HG03354 (cell line): Measurements from ENCODE around the gene RAB44.
"Not testable (repeated sequence)": the region's sequence is repeated elsewhere in the genome, so short reads cannot be mapped to it uniquely, and the experiment has no call there.

Experiments used
- ATAC-seq: cut with Tn5 transposase; IDR thresholded peaks from one replicate; pipeline ENCODE4 v1.9.1; 2021; ENCODE audit warnings: mild to moderate bottlenecking; ENCODE audit not compliant: unreplicated experiment, poor library complexity, severe bottlenecking

The RAB44 gene

GRCh38 chr6:36703081-36703606 is 5.5 kb downstream of the RAB44 start:
- ATAC-seq = no peak

- ATAC-seq = no peak
Observed at GRCh38 chr6:36703982-36704381, 6.4 kb downstream of the RAB44 start.

- not testable (repeated sequence) for ATAC-seq
Observed at GRCh38 chr6:36704961-36705577, 7.4 kb downstream of the RAB44 start.

GRCh38 chr6:36706339-36706738 is 8.7 kb downstream of the RAB44 start:
- ATAC-seq = no peak

GRCh38 chr6:36712816-36713215 is 15.2 kb downstream of the RAB44 start:
- no peak for ATAC-seq

- no peak for ATAC-seq
Observed at GRCh38 chr6:36713846-36714245, 16.2 kb downstream of the RAB44 start.

GRCh38 chr6:36714511-36714910 is 16.9 kb downstream of the RAB44 start:
- no peak for ATAC-seq

- ATAC-seq = no peak
Observed at GRCh38 chr6:36715469-36715868, 17.8 kb downstream of the RAB44 start.

GRCh38 chr6:36716476-36717093 is 19.0 kb downstream of the RAB44 start:
- ATAC-seq = no peak

GRCh38 chr6:36717231-36717825 is 19.7 kb downstream of the RAB44 start:
- ATAC-seq = no peak

- ATAC-seq = no peak
Observed at GRCh38 chr6:36717871-36718540, 20.4 kb downstream of the RAB44 start.

- ATAC-seq = no peak
Observed at GRCh38 chr6:36718560-36718959, 20.9 kb downstream of the RAB44 start.

- ATAC-seq = no peak
Observed at GRCh38 chr6:36719126-36719525, 21.5 kb downstream of the RAB44 start.

GRCh38 chr6:36720251-36721141 is 22.9 kb downstream of the RAB44 start:
- no peak for ATAC-seq

GRCh38 chr6:36721369-36722140 is 23.9 kb downstream of the RAB44 start:
- no peak for ATAC-seq

GRCh38 chr6:36722365-36722764 is 24.7 kb downstream of the RAB44 start:
- no peak for ATAC-seq

GRCh38 chr6:36722879-36723278 is 25.3 kb downstream of the RAB44 start:
- no peak for ATAC-seq

- ATAC-seq = not testable (repeated sequence)
Observed at GRCh38 chr6:36723992-36724391, 26.4 kb downstream of the RAB44 start.
